IMR-90 (cell line): ENCODE measurements around the gene TOR1A. TPM values are rescaled to one million over a fixed set of nuclear protein-coding genes. Genes with fewer than 3 reads are reported as not detected.

Experiments used
- ATAC-seq: fragments of 200-7000 bp; cut with Tn5 transposase; 2 replicates; pipeline ENCODE4 v1.9.1; 2020; ENCODE audit warnings: low read depth, mild to moderate bottlenecking, moderate library complexity
- BruUV-seq: library from RNA; stranded (reverse); fragments of 400-500 nt; replicated peaks from 2 replicates; lab custom pipeline; 2021; lab: Mats Ljungman, UMichigan
- CTCF ChIA-PET: fragments of 300-600 bp; formaldehyde crosslinking; extraction: SDS; loops from one replicate; lab custom pipeline; 2021; ENCODE audit warnings: antibody characterized with exemption; lab: Yijun Ruan, JAX
- POLR2A ChIA-PET: fragments of 300-600 bp; sonication (Branson Sonifier 250); formaldehyde crosslinking; loops from one replicate; lab custom pipeline; 2022; ENCODE audit warnings: antibody characterized with exemption; ENCODE audit not compliant: unreplicated experiment; lab: Charles Lee
- DNase-seq: peaks from one replicate; pipeline ENCODE4 v3.0.0; 2013
- H2AFZ ChIP-seq: replicated peaks from 2 replicates; pipeline ENCODE3; 2013; ENCODE audit warnings: low read length, mild to moderate bottlenecking; ENCODE audit not compliant: poor library complexity
- H2AK5ac ChIP-seq: 2 replicates; pipeline ENCODE4 v1.6.1; 2013; ENCODE audit warnings: low read depth, low read length, inconsistent platforms
- H2AK9ac ChIP-seq: replicated peaks from 2 replicates; pipeline ENCODE3; 2013; ENCODE audit warnings: mild to moderate bottlenecking, low read depth, low read length, moderate library complexity; ENCODE audit not compliant: poor library complexity
- H2BK120ac ChIP-seq: 2 replicates; pipeline ENCODE4 v1.6.1; 2013; ENCODE audit warnings: low read depth, low read length, inconsistent platforms
- H2BK15ac ChIP-seq: 3 replicates; pipeline ENCODE4 v1.6.1; 2013; ENCODE audit warnings: low read depth, low read length, inconsistent platforms
- H2BK20ac ChIP-seq: 2 replicates; pipeline ENCODE4 v1.6.1; 2013; ENCODE audit warnings: low read depth, mild to moderate bottlenecking, inconsistent platforms, low read length, moderate library complexity
- H2BK5ac ChIP-seq: 2 replicates; pipeline ENCODE4 v1.6.1; 2013; ENCODE audit warnings: mild to moderate bottlenecking, low read depth, low read length, inconsistent platforms; ENCODE audit not compliant: poor library complexity, severe bottlenecking
- H3K14ac ChIP-seq: replicated peaks from 2 replicates; pipeline ENCODE4 v1.6.1; 2013; ENCODE audit warnings: low read depth, low read length, inconsistent platforms
- H3K18ac ChIP-seq: 2 replicates; pipeline ENCODE4 v1.6.1; 2013; ENCODE audit warnings: low read depth, low read length, control low read depth
- H3K23ac ChIP-seq: 2 replicates; pipeline ENCODE4 v1.6.1; 2013; ENCODE audit warnings: low read depth, low read length, inconsistent platforms
- H3K27ac ChIP-seq: 2 replicates; pipeline ENCODE4 v1.5.1; 2013; ENCODE audit warnings: mild to moderate bottlenecking, control low read depth, low read length; ENCODE audit not compliant: insufficient read depth
- H3K27me3 ChIP-seq: 2 replicates; pipeline ENCODE4 v1.6.1; 2013; ENCODE audit warnings: low read length; ENCODE audit not compliant: control insufficient read depth, insufficient read depth
- H3K36me3 ChIP-seq: 2 replicates; pipeline ENCODE4 v1.6.1; 2013; ENCODE audit warnings: low read length, mixed read lengths; ENCODE audit not compliant: control insufficient read depth, insufficient read depth
- H3K4ac ChIP-seq: 2 replicates; pipeline ENCODE4 v1.6.1; 2013; ENCODE audit warnings: low read depth, low read length, inconsistent platforms
- H3K4me1 ChIP-seq: 2 replicates; pipeline ENCODE4 v1.6.1; 2013; ENCODE audit warnings: low read length, mixed read lengths; ENCODE audit not compliant: control insufficient read depth, insufficient read depth
- H3K4me2 ChIP-seq: 2 replicates; pipeline ENCODE4 v1.6.1; 2013; ENCODE audit warnings: low read depth, mild to moderate bottlenecking, control low read depth, low read length, moderate library complexity
- H3K4me3 ChIP-seq: 2 replicates; pipeline ENCODE4 v1.5.1; 2013; ENCODE audit warnings: low read depth, mild to moderate bottlenecking, control low read depth, low read length, moderate library complexity; ENCODE audit not compliant: insufficient read depth
- H3K56ac ChIP-seq: 2 replicates; pipeline ENCODE4 v1.6.1; 2013; ENCODE audit warnings: low read length, inconsistent platforms; ENCODE audit not compliant: insufficient read depth; ENCODE audit errors: extremely low read depth
- H3K79me1 ChIP-seq, 2 experiments: 2 replicates each; pipeline ENCODE4 v1.6.1; 2013; ENCODE audit warnings: low read length in 2 of 2, inconsistent platforms in 1 of 2, low read depth in 1 of 2
- H3K9ac ChIP-seq: 2 replicates; pipeline ENCODE4 v1.6.1; 2013; ENCODE audit warnings: low read depth, low read length, control low read depth
- H3K9me1 ChIP-seq: 2 replicates; pipeline ENCODE4 v1.6.1; 2013; ENCODE audit warnings: low read length, inconsistent platforms; ENCODE audit not compliant: insufficient read depth
- H3K9me3 ChIP-seq: 2 replicates; pipeline ENCODE4 v1.6.1; 2013; ENCODE audit warnings: low read length; ENCODE audit not compliant: control insufficient read depth, insufficient read depth
- H4K20me1 ChIP-seq: 2 replicates; pipeline ENCODE4 v1.6.1; 2013; ENCODE audit warnings: low read length, inconsistent platforms; ENCODE audit not compliant: insufficient read depth
- H4K5ac ChIP-seq: 2 replicates; pipeline ENCODE4 v1.6.1; 2013; ENCODE audit warnings: mild to moderate bottlenecking, low read depth, low read length, control low read depth
- H4K8ac ChIP-seq, 2 experiments: 2 replicates each; pipeline ENCODE4 v1.6.1; 2013; ENCODE audit warnings: low read depth in 2 of 2, low read length in 2 of 2, control low read depth in 1 of 2, inconsistent platforms in 1 of 2
- H4K91ac ChIP-seq: 2 replicates; pipeline ENCODE4 v1.6.1; 2013; ENCODE audit warnings: low read depth, low read length, inconsistent platforms; ENCODE audit not compliant: insufficient read depth
- BHLHE40 ChIP-seq: fragments of 150-350 bp; IDR thresholded peaks from 2 replicates; pipeline ENCODE4 v1.6.1; 2016; ENCODE audit warnings: mild to moderate bottlenecking, low read depth, low read length
- FOS ChIP-seq: fragments of 150-350 bp; IDR thresholded peaks from 2 replicates; pipeline ENCODE4 v1.6.1; 2016; ENCODE audit warnings: low read depth, low read length
- MAZ ChIP-seq: IDR thresholded peaks from 2 replicates; pipeline ENCODE4 v1.6.1; 2012; ENCODE audit warnings: low read depth, mild to moderate bottlenecking, low read length, improper control_type of control experiment, moderate library complexity, borderline replicate concordance
- RAD21 ChIP-seq: IDR thresholded peaks from 2 replicates; pipeline ENCODE4 v1.6.1; 2012; ENCODE audit warnings: low read length, improper control_type of control experiment
- WGBS, 2 experiments: methylation state at CpG; one replicate each; pipeline versions ENCODE4 v1.1.5 to v1.1.7; 2013; ENCODE audit warnings: missing lambda C conversion rate in 2 of 2; ENCODE audit not compliant: insufficient read length in 1 of 2; ENCODE audit errors: extremely low coverage in 2 of 2; 5-methylcytosine and 5-hydroxymethylcytosine counted together
- dilution Hi-C: fragments of 300-500 bp; cut with HindIII; formaldehyde crosslinking; loops from one replicate; pipeline ENCODE4 v1.14.3; 2018; ENCODE audit warnings: low sequenced_read_pairs; ENCODE audit not compliant: unreplicated experiment
- in situ Hi-C: fragments of 300-500 bp; cut with MboI; formaldehyde crosslinking; loops from 3 replicates; pipeline ENCODE4 v1.14.3; 2019; ENCODE audit warnings: low sequenced_read_pairs, inconsistent platforms, mixed read lengths
- intact Hi-C: fragments of 100-400 bp; cut with micrococcal nuclease; formaldehyde crosslinking; loops from 2 replicates; pipeline ENCODE4 v1.10.0; 2022
- polyA plus RNA-seq, 3 experiments: library from polyadenylated mRNA; depleted of rRNA; stranded (reverse); fragments of >200 nt; gene quantifications; 2 replicates each; pipeline ENCODE4 v1.2.3, GENCODE V29; 2012; ENCODE audit warnings: low replicate concordance in 1 of 3
- total RNA-seq: library from RNA; depleted of rRNA; stranded (reverse); fragments of >200 nt; gene quantifications from 2 replicates; pipeline ENCODE4 v1.2.3, GENCODE V29; 2012

TOR1A gene
- total and polyA plus RNA-seq, 2 of the 4 experiments (the other 2 are of a cell fraction) = 27.1 to 74.2 TPM

DNA sequence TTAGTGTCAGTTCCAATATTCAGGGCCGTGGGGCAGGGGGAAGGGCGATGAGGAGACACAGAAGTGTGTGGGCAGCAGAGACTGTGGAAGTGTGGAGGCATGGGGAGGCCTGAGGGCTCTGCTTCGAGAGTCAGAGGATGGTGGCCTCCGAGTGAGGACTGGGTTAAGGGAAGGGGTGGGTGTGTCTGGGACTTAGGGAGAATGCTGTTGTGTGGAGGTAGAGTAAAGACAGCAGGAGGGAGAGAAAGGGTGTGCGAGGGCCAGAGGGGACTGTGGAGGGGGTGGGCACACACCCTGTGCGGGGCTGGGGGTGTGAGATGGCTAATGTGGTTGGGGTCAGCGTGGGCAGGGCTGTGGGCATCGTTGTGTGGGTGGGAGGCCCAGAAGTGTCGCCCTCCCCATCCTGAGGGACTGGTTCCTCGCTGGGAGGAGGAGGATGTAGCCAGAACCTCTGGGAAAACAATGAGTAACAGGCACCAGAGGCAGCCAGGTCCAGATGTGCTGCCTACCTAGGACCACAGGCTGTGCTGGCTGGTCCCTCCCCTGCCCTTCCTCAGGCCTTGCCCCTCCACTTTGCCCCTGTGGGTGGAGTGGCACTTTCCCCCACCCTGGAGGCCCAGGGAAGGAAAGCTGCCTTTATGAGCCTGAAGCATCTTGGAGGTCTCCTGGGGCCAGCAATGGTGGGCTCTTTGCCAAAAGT lies 15.5 kb upstream of the TOR1A start:
- ChIA-PET CTCF (no interaction called here), POLR2A (interaction anchor here (0.5 kb wide), 1 partner anchor 99 kb away, joined by 3 read pairs; no protein-coding TSS in a partner anchor)
- intact Hi-C loops = no loop called here
- Histone ChIP-seq H3K56ac (no peak overlapping the region), H4K20me1 (peaks cover 16% of the 10 kb centered on the region), H3K14ac (peak overlapping the region; percentile 61), H3K9me3 (no peaks in the 10 kb centered on the region), H4K91ac (peak overlapping the region; percentile 48; the same call in 1 of the 2 replicates), H2BK15ac (no peak overlapping the region), H3K4me1 (peaks cover 13% of the 10 kb centered on the region), H3K27me3 (no peaks in the 10 kb centered on the region), H3K27ac (peak overlapping the region; percentile 41), H3K36me3 (peaks cover 7% of the 10 kb centered on the region), H4K5ac (0 out of 2 replicates have a peak overlapping the region, but pooled peaks have one; percentile 3), H3K18ac (peak overlapping the region; percentile 20), H2AK5ac (peak overlapping the region; percentile 94), H2AK9ac (peak overlapping the region; percentile 79), H3K79me1 (peaks cover 38 to 63% of the 10 kb centered on the region in 2 experiments), H3K23ac (peak overlapping the region; percentile 28; the same call in 1 of the 2 replicates), H2AFZ (peak overlapping the region; percentile 59), H2BK5ac (peak overlapping the region; percentile 80), H3K4ac (peak overlapping the region; percentile 73), H2BK120ac (peak overlapping the region; percentile 61), H2BK20ac (peak overlapping the region; percentile 67; the same call in 1 of the 2 replicates), H3K9ac (no peak overlapping the region), H3K4me3 (no peak overlapping the region), H4K8ac (peak overlapping the region in 1 of 2 experiments; percentile 74; a peak in 2 of 4 replicates), H3K9me1 (peaks cover 14% of the 10 kb centered on the region), H3K4me2 (peak overlapping the region; percentile 58)
- 75% methylated on average over 4 of the region's 10 CpGs; no CpG with 5 or more reads in 1 of the 2 experiments for whole genome bisulfite sequencing, 2 experiments
- ATAC-seq (no peak), DNase-seq (no peak)
- no peak for TF ChIP-seq FOS
- no peak for TF ChIP-seq RAD21
- TF ChIP-seq BHLHE40 = no peak
- no peak for TF ChIP-seq MAZ
- in situ Hi-C loops = no loop called here
- no TSS peak for BruUV-seq
- dilution Hi-C loops = no loop called here
